Activated CD4-positive, alpha-beta memory T cell treated with anti-CD3 and anti-CD28 coated beads, Interleukin-2, amount 10 ng/mL, durations not matched to agents 7 days and 5 days (primary cell): ENCODE measurements around the gene ATF5. TPM values are rescaled to one million over a fixed set of nuclear protein-coding genes. Genes with fewer than 3 reads are reported as not detected.

Experiments
- CTCF ChIA-PET: fragments of 350-600 bp; sonication (Branson Sonifier 250); formaldehyde crosslinking; loops from one replicate; lab custom pipeline; 2021; ENCODE audit warnings: antibody characterized with exemption, inconsistent platforms; lab: Charles Lee
- POLR2A ChIA-PET: fragments of 350-600 bp; sonication (Branson Sonifier 250); formaldehyde crosslinking; loops from one replicate; lab custom pipeline; 2021; ENCODE audit warnings: antibody characterized with exemption; lab: Charles Lee
- DNase-seq: peaks from one replicate; pipeline ENCODE4 v3.0.0-alpha.2; 2020
- H3K27ac Mint-ChIP-seq: one replicate; pipeline ENCODE4 v1.8.0; 2021; ENCODE audit warnings: mild to moderate bottlenecking, mixed read lengths
- H3K27me3 Mint-ChIP-seq: one replicate; pipeline ENCODE4 v1.8.0; 2021; ENCODE audit warnings: mixed read lengths
- H3K36me3 Mint-ChIP-seq: one replicate; pipeline ENCODE4 v1.8.0; 2021; ENCODE audit warnings: low read depth, mixed read lengths
- H3K4me1 Mint-ChIP-seq: one replicate; pipeline ENCODE4 v1.8.0; 2021; ENCODE audit warnings: mixed read lengths
- H3K4me3 Mint-ChIP-seq: one replicate; pipeline ENCODE4 v1.8.0; 2021; ENCODE audit warnings: mild to moderate bottlenecking, mixed read lengths
- H3K9me3 Mint-ChIP-seq: one replicate; pipeline ENCODE4 v1.8.0; 2021; ENCODE audit warnings: mixed read lengths
- total RNA-seq, 2 experiments: library from RNA; stranded (reverse); gene quantifications; one replicate each; pipeline ENCODE4 v1.2.3, GENCODE V29; 2021

Gene ATF5
- total RNA-seq, 2 experiments from 2014 or later: 19.6 to 20.0 TPM

GRCh38 chr19:49904136-49904535, 24.9 kb upstream of the ATF5 start:
- H3K9me3 Mint-ChIP-seq: no peaks in the 10 kb centered on the region

DNA sequence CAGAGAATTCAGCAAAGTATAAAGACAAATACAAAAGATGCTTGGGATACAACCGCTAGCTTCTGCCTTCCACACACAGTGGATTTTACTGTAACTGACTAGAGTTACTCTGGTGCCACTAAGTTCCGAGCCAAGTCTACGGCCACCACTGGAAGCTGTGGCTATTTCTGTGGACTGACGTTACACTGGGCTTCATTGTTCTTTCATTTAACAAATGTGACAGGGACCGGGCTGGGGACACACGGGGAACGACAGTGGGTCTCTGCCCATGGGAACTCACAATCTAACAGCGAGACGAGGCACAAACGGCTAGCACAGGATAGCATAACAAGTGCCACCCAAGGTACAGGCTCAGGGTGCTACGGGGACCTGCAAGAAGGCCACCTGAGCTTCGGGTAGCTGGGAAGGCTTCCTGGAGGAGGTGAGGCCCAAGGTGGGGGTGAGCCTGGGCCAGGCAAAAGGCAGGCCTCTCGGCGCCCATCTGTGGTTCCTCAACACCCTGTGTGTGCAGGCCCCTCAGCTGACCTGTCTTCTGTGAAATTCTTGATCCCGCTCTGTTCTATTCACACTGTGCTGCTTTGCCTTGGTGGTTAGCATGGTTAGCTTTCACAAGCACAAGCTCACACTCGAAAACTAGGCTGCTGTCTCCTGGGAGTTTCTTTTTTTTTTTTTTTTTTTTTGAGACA, 22.0 kb upstream of the ATF5 start:
- Mint-ChIP-seq H3K27ac (no peak overlapping the region), H3K36me3 (peaks cover 50% of the 10 kb centered on the region), H3K9me3 (no peaks in the 10 kb centered on the region), H3K4me1 (peaks cover 41% of the 10 kb centered on the region), H3K27me3 (no peaks in the 10 kb centered on the region), H3K4me3 (no peak overlapping the region)
- POLR2A ChIA-PET: no interaction called here
- CTCF ChIA-PET: no interaction called here
- DNase-seq: no peak

More at GRCh38 chr19:49904136-49904535, 24.9 kb upstream of the ATF5 start:
- Mint-ChIP-seq H3K4me1 (peaks cover 27% of the 10 kb centered on the region), H3K4me3 (no peak overlapping the region), H3K36me3 (peaks cover 32% of the 10 kb centered on the region), H3K27ac (no peak overlapping the region), H3K27me3 (no peaks in the 10 kb centered on the region)
- ChIA-PET POLR2A (no interaction called here), CTCF (no interaction called here)
- no peak for DNase-seq

DNA sequence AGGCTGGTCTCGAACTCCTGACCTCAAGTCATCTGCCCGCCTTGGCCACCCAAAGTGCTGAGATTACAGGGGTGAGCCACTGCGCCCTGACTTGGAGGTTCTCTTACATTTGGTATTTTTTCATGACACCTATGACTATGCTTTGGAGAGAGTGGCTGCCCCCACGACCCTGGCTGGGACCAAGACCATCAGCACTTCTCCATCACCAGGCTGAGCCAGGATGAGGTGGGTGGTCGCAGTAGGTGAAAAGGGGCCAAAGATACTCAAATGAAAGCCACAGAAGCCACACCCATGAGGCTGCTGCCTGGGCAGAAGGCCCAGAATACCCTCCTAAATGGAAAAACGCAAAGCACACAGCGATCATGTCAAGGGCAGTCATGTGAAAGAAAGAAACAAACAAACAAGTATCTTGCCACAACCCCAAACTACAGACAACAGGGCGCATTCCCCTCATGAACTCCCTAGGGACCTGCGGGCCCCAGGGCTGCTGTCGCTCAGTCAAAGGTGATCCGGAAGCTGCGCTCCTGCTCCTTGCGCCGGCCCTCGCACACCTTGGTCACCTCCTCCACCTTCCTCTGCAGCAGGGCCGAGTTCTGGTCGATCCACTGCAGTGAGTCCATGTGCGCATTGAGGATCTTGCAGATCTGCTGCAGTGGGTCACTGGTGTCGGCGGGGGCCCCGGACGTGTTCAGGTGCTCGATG, 21.1 kb upstream of the ATF5 start:
- ChIA-PET POLR2A (interaction anchor here (1.2 kb wide), 1 partner anchor 95 kb away, joined by 3 read pairs; the partner anchor contains the start of gene FUZ), CTCF (no interaction called here)
- Mint-ChIP-seq H3K4me3 (no peak overlapping the region), H3K36me3 (peaks cover 56% of the 10 kb centered on the region), H3K27ac (no peak overlapping the region), H3K4me1 (peaks cover 46% of the 10 kb centered on the region), H3K9me3 (no peaks in the 10 kb centered on the region), H3K27me3 (no peaks in the 10 kb centered on the region)
- no peak for DNase-seq

DNA sequence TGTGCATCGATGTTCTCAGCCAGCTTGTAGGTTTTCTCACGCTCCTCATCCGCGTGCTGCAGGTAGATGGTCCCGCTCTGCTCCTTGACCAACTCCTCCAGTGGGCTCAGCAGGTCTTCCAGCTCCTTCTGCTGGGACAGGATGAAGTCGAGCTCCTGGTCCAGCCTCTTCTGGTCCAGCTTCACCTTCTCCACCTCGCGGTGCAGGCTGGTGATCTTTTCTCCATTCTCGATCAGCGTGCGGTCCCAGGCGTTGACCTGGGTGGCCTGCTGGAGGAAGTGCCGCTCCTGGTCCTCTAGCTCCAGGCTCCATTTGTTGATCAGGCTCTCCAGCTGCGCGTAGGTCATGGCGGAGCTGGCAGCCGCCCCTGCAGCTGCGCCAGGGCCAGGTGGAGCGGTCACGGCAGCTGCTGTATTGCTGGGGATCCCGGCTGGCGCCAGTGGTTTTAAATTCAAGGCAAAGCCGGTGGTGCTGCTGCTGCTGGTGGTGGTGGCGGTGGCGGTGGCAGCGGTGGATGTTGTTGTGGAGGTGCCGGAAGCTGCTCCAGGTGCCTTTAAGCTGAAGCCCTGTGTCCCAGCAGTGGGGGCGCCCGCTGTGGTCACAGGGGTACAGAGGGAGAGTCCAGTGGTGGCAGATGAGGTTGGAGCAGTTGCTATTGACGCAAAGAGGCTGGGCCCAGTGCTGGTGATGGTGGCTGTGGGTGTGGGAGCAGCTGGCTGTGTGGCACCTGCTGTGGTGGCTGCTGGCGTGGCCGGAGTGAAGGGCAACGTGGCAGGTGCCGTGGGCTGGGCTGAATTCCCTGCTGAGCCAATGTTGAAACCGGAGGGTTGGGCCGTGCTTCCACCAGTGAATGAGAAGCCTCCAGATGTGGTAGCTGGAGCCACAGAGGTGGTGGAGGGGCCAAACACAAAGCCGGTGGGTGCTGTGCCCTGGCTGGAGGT, 20.3 kb upstream of the ATF5 start:
- H3K4me3 Mint-ChIP-seq: no peak overlapping the region
- no peaks in the 10 kb centered on the region for H3K9me3 Mint-ChIP-seq
- no peak for DNase-seq
- peaks cover 51% of the 10 kb centered on the region for H3K4me1 Mint-ChIP-seq
- no peak overlapping the region for H3K27ac Mint-ChIP-seq
- POLR2A ChIA-PET: interaction anchor here (0.7 to 1.4 kb wide), 4 partner anchors 11 to 96 kb away, joined by 3 to 4 read pairs (median 4); partner anchors contain the start of genes ATF5 and FUZ
- CTCF ChIA-PET: no interaction called here
- H3K36me3 Mint-ChIP-seq: peaks cover 65% of the 10 kb centered on the region
- no peaks in the 10 kb centered on the region for H3K27me3 Mint-ChIP-seq

DNA sequence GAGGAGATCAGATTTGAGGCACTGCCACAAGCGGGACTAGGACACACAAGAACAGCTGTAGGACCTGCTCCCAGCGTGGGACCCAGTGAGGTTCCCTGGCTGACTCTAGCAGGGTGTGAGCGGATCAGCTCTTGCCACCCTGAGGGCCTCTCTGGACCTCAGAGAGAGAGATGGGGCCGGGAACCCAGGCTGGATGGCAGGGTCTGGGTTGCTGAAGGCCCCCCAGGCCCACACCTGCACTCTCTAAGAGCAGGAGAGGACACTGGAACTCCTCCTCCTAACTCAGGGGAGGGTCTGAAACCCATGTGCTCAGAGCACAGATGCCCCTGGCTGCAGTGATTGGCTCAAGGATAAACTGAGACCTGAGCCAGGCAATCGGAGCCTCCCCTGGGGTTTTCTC, 18.8 kb upstream of the ATF5 start:
- H3K4me1 Mint-ChIP-seq: peaks cover 52% of the 10 kb centered on the region
- H3K36me3 Mint-ChIP-seq: peaks cover 77% of the 10 kb centered on the region
- no peak for DNase-seq
- H3K4me3 Mint-ChIP-seq: no peak overlapping the region
- H3K9me3 Mint-ChIP-seq: no peaks in the 10 kb centered on the region
- CTCF ChIA-PET: no interaction called here
- POLR2A ChIA-PET: interaction anchor here (1.3 kb wide), 1 partner anchor 18 kb away, joined by 4 read pairs; the partner anchor contains the start of gene ATF5
- no peaks in the 10 kb centered on the region for H3K27me3 Mint-ChIP-seq
- H3K27ac Mint-ChIP-seq: no peak overlapping the region

GRCh38 chr19:49911381-49912145, 17.4 kb upstream of the ATF5 start:
- Mint-ChIP-seq H3K4me3 (no peak overlapping the region), H3K9me3 (no peaks in the 10 kb centered on the region), H3K27me3 (no peaks in the 10 kb centered on the region), H3K4me1 (peaks cover 46% of the 10 kb centered on the region), H3K27ac (peak overlapping the region; percentile 71), H3K36me3 (peaks cover 79% of the 10 kb centered on the region)
- ChIA-PET POLR2A (interaction anchor here (0.9 to 2.7 kb wide), 6 partner anchors 8 to 58 kb away, joined by 3 to 23 read pairs (median 4); partner anchors contain the start of genes ATF5 and NUP62), CTCF (interaction anchor here (0.6 to 1.6 kb wide), 4 partner anchors 21 to 224 kb away, joined by 3 read pairs; partner anchors contain the start of gene VRK3)
- no peak for DNase-seq

DNA sequence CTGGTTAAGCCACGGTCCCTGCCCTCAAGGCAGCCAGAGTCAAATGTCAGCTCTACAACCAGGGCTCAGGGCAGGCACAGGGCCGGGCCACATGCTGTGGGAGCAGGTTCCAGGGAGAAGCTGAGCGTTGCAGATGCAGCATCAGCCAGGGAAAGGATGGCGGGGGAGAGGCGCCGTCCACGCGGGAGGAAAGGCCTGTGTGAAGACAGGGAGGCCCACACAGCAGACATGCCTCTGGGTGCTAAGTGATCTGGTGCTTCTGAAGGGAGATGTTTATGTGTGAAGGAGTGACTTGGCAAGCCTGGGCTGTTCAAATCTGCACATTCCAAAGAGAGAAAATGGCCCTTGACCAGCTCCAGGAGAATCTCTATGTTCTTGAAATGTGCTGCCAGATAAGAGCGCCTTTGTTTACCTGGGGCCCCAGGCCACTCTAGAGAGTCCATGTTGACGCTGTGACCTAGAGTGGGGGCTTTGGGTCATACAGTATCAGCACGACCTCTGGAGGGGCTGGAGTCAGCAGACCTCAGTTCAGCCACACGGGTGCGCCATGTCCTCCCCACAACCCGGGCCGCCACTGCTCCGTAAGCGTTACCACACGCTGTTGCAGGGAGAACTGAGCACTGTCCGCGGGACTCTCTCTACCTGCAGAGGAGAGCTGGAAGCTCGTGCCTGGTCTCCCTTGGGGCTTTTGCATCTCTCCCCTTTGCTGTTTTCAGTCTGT, 15.9 kb upstream of the ATF5 start:
- CTCF ChIA-PET: interaction anchor here (1.6 kb wide), 1 partner anchor 223 kb away, joined by 3 read pairs; no protein-coding TSS in a partner anchor
- DNase-seq: no peak
- Mint-ChIP-seq H3K27me3 (no peaks in the 10 kb centered on the region), H3K27ac (peak overlapping the region; percentile 9), H3K4me3 (no peak overlapping the region), H3K4me1 (peaks cover 43% of the 10 kb centered on the region), H3K9me3 (no peaks in the 10 kb centered on the region), H3K36me3 (peaks cover 78% of the 10 kb centered on the region)
- POLR2A ChIA-PET: interaction anchor here (0.8 to 2.7 kb wide), 3 partner anchors 15 to 16 kb away, joined by 3 to 23 read pairs (median 4); partner anchors contain the start of genes ATF5, IL4I1 and NUP62

DNA sequence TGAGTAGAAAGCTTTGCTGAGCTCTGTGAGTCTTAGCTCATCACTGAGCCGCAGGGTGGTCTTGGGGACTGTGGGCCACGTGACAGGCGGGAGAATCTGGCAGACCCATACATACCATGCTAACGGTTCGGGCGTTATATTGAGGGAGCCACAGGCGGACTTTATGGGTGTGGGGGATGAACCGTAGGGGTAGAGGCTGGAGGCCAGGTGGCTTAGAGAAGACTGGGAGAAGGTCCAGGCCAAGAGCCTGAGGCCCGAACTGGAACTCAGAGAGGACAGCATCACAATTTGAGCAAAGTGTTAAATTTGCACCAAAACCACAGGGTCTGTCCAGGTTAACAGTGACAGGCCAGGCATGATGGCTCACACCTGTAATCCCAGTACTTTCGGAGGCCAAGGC, 15.3 kb upstream of the ATF5 start:
- H3K36me3 Mint-ChIP-seq: peaks cover 77% of the 10 kb centered on the region
- peaks cover 43% of the 10 kb centered on the region for H3K4me1 Mint-ChIP-seq
- DNase-seq: no peak
- no peaks in the 10 kb centered on the region for H3K27me3 Mint-ChIP-seq
- no peak overlapping the region for H3K4me3 Mint-ChIP-seq
- ChIA-PET POLR2A (interaction anchor here (0.6 to 1.3 kb wide), 3 partner anchors 14 to 420 kb away, joined by 3 to 4 read pairs (median 3); partner anchors contain the start of gene IL4I1), CTCF (interaction anchor here (1.1 kb wide), 1 partner anchor 14 kb away, joined by 3 read pairs; no protein-coding TSS in a partner anchor)
- no peaks in the 10 kb centered on the region for H3K9me3 Mint-ChIP-seq
- H3K27ac Mint-ChIP-seq: no peak overlapping the region

DNA sequence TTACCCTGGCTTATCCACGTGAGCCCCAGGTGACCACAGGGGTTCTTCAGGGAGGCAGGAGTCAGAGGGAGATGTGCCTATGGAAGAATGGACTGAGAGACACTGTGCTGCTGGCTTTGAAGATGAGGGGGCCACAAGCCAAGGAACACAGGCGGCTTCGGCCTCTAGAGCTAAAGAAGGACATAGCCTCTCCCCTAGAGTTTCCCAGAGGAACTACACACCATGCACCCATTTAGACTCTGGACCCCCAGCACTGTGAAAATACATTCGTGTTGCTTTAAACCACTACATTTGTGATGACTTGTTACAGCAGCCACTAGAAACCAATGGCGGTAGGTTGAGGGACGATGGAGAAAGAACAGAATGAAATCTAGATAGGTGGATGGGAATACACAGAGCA, 13.7 kb upstream of the ATF5 start:
- no peak for DNase-seq
- Mint-ChIP-seq H3K4me3 (no peak overlapping the region), H3K4me1 (peaks cover 46% of the 10 kb centered on the region), H3K27ac (no peak overlapping the region), H3K27me3 (no peaks in the 10 kb centered on the region), H3K36me3 (peaks cover 70% of the 10 kb centered on the region), H3K9me3 (no peaks in the 10 kb centered on the region)
- CTCF ChIA-PET: no interaction called here
- POLR2A ChIA-PET: no interaction called here

DNA sequence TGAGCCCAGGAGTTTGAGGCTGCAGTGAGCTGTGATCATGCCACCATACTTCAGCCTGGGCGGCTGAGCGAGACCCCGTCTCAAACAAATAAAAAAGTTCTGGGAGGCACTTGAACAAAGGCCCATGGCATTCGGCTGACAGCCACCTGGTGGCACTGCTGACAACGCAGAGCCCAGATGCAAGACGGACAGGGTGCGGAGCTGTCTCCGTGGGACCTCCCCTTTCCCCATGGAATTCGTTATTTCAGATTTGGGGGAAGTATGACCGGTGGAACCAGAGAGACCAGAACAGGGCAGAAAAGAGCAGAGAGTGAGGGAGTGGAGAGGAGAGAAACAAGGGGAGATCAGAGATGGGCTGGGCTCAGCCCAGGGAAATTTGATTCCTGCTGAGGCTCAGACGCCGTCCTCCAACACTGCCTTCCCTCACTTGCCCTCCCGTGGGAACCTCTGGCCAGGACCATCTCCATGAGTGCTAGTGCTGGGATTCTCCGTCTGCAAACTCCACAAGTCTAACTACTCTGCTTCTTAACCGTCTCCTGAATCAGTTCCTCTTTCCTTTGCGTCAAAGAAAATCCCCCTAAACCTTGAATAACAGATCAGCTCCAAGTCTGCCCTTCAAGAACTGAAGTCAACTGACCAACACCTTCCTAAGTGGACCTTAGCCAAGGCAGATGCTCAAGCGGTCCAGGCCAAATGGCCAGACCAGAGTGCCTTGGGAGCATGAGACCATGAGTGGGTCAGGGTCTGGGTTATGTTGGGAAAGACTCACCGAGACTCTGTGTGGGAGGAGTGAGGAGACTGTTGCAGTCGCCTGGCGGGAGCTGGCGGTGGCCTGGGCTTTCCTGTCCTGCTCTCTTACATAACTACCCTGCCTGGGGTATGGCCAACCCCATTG, 11.9 kb upstream of the ATF5 start:
- no peak for DNase-seq
- Mint-ChIP-seq H3K9me3 (no peaks in the 10 kb centered on the region), H3K4me1 (peaks cover 50% of the 10 kb centered on the region), H3K36me3 (peaks cover 76% of the 10 kb centered on the region), H3K27me3 (no peaks in the 10 kb centered on the region), H3K4me3 (no peak overlapping the region), H3K27ac (no peak overlapping the region)
- CTCF ChIA-PET: no interaction called here
- POLR2A ChIA-PET: interaction anchor here (1.5 kb wide), 1 partner anchor 24 kb away, joined by 3 read pairs; no protein-coding TSS in a partner anchor
